HepG2 (cell line): ENCODE measurements around the gene NPAS2. TPM values are rescaled to one million over a fixed set of nuclear protein-coding genes. Genes with fewer than 3 reads are reported as not detected.

Experiments used
- CENPBD1 ChIP-seq: sonication (generic); formaldehyde crosslinking; IDR thresholded peaks from 2 replicates; pipeline ENCODE4 v1.8.0; 2022; ENCODE audit warnings: missing genetic modification reagents, low read depth, mild to moderate bottlenecking, borderline replicate concordance
- FLYWCH1 ChIP-seq: sonication (generic); formaldehyde crosslinking; IDR thresholded peaks from 2 replicates; pipeline ENCODE4 v1.8.1; 2023; ENCODE audit warnings: mild to moderate bottlenecking, missing genetic modification reagents
- FOXA1 ChIP-seq, 2 experiments: fragments of 450-650 bp in 1 of 2; sonication (generic) in 1 of 2; formaldehyde crosslinking in 1 of 2; IDR thresholded peaks; 2 replicates each; pipeline versions ENCODE4 v1.4.0 to v1.6.1; 2016 to 2020; ENCODE audit warnings: missing genetic modification reagents in 1 of 2
- FOXJ3 ChIP-seq: sonication (generic); formaldehyde crosslinking; IDR thresholded peaks from 2 replicates; pipeline ENCODE4 v1.4.0; 2020; ENCODE audit warnings: missing genetic modification reagents, mild to moderate bottlenecking, borderline replicate concordance
- GPN1 ChIP-seq: sonication (generic); formaldehyde crosslinking; IDR thresholded peaks from 2 replicates; pipeline ENCODE4 v1.5.1; 2020; ENCODE audit warnings: missing genetic modification reagents, borderline replicate concordance
- KDM5B ChIP-seq: sonication (generic); formaldehyde crosslinking; IDR thresholded peaks from 2 replicates; pipeline ENCODE4 v1.4.0; 2020; ENCODE audit warnings: missing genetic modification reagents, mild to moderate bottlenecking, borderline replicate concordance
- MYNN ChIP-seq: sonication (generic); formaldehyde crosslinking; IDR thresholded peaks from 2 replicates; pipeline ENCODE4 v1.4.0; 2020; ENCODE audit warnings: mild to moderate bottlenecking, low read depth, missing genetic modification reagents
- NR1H2 ChIP-seq: sonication (generic); formaldehyde crosslinking; IDR thresholded peaks from 2 replicates; pipeline ENCODE4 v1.8.1; 2022; ENCODE audit warnings: low read depth, missing genetic modification reagents, borderline replicate concordance
- PAF1 ChIP-seq: IDR thresholded peaks from 2 replicates; pipeline ENCODE4 v1.6.1; 2016; ENCODE audit warnings: missing genetic modification reagents, missing compliant biosample characterization
- POLR2A ChIP-seq, 2 experiments: IDR thresholded peaks; 2 replicates each; pipeline ENCODE4 v1.6.1; 2011; ENCODE audit warnings: low read depth in 2 of 2, low read length in 2 of 2, mild to moderate bottlenecking in 1 of 2, moderate library complexity in 1 of 2; ENCODE audit not compliant: insufficient read depth in 1 of 2
- RARA ChIP-seq: IDR thresholded peaks from 2 replicates; pipeline ENCODE4 v1.6.1; 2016; ENCODE audit warnings: missing genetic modification reagents, missing compliant biosample characterization
- RBM39 ChIP-seq: fragments of 200-400 bp; formaldehyde crosslinking; IDR thresholded peaks from one replicate; pipeline ENCODE4 v1.6.1; 2018; ENCODE audit warnings: antibody characterized with exemption, mild to moderate bottlenecking, low read depth, low read length; ENCODE audit not compliant: poor library complexity, severe bottlenecking
- RCOR2 ChIP-seq: IDR thresholded peaks from 2 replicates; pipeline ENCODE4 v1.6.1; 2016; ENCODE audit warnings: missing biosample characterization, missing genetic modification reagents
- SATB2 ChIP-seq: sonication (generic); formaldehyde crosslinking; IDR thresholded peaks from 2 replicates; pipeline ENCODE4 v1.5.0; 2020; ENCODE audit warnings: missing genetic modification reagents
- SP2 ChIP-seq: sonication (generic); formaldehyde crosslinking; IDR thresholded peaks from 2 replicates; pipeline ENCODE4 v1.5.1; 2020; ENCODE audit warnings: mild to moderate bottlenecking, missing genetic modification reagents
- TFE3 ChIP-seq: IDR thresholded peaks from 2 replicates; pipeline ENCODE4 v1.6.1; 2016
- ZBTB20 ChIP-seq: sonication (generic); formaldehyde crosslinking; IDR thresholded peaks from 2 replicates; pipeline ENCODE4 v1.8.1; 2023; ENCODE audit warnings: missing genetic modification reagents, low read depth, mild to moderate bottlenecking, borderline replicate concordance
- ZMYM4 ChIP-seq: sonication (generic); formaldehyde crosslinking; IDR thresholded peaks from 2 replicates; pipeline ENCODE4 v1.8.1; 2023; ENCODE audit warnings: mild to moderate bottlenecking, missing genetic modification reagents
- ZNF619 ChIP-seq: sonication (generic); formaldehyde crosslinking; IDR thresholded peaks from 2 replicates; pipeline ENCODE4 v1.4.0; 2020; ENCODE audit warnings: mild to moderate bottlenecking, missing genetic modification reagents
- ZNF792 ChIP-seq: IDR thresholded peaks from 2 replicates; pipeline ENCODE4 v1.6.1; 2016
- polyA plus RNA-seq, 8 experiments: library from polyadenylated mRNA; depleted of rRNA in 3 of 8; stranded (reverse) in 7 of 8; unstranded in 1 of 8; fragments of >200 nt; fragmentation: Illumina TruSeq in 4 of 8; extraction: Trizol in 4 of 8; gene quantifications; 2 replicates each; pipeline versions ENCODE4 v1.2.1 to v1.2.3, GENCODE V29; 2011 to 2016; ENCODE audit warnings: low read depth in 4 of 8, missing spikeins in 1 of 8, mixed read lengths in 1 of 8; ENCODE audit not compliant: insufficient read depth in 1 of 8
- total RNA-seq, 5 experiments: library from RNA; depleted of rRNA; stranded (reverse); fragments of >200 nt; fragmentation: Illumina TruSeq; extraction: Trizol; gene quantifications; 2 replicates each; pipeline ENCODE4 v1.2.3, GENCODE V29; 2016; ENCODE audit warnings: low read depth in 1 of 5
- TF ChIP-seq, protein P1 (sequence below): sonication (generic); formaldehyde crosslinking; IDR thresholded peaks from 2 replicates; pipeline ENCODE4 v1.9.0; 2021; ENCODE audit warnings: missing genetic modification reagents, mild to moderate bottlenecking, borderline replicate concordance
- TF ChIP-seq, protein P2 (sequence below): sonication (generic); formaldehyde crosslinking; IDR thresholded peaks from 2 replicates; pipeline ENCODE4 v1.4.0; 2020; ENCODE audit warnings: missing genetic modification reagents, borderline replicate concordance
- TF ChIP-seq, protein P3 (sequence below): sonication (generic); formaldehyde crosslinking; IDR thresholded peaks from 2 replicates; pipeline ENCODE4 v1.4.0; 2020; ENCODE audit warnings: missing genetic modification reagents; ENCODE audit errors: not compliant biosample characterization

Gene NPAS2
- total and polyA plus RNA-seq, 2 of the 13 experiments (the other 11 are each of a cell fraction or from before 2014, with no cell fraction given): 14.8 to 37.5 TPM

DNA sequence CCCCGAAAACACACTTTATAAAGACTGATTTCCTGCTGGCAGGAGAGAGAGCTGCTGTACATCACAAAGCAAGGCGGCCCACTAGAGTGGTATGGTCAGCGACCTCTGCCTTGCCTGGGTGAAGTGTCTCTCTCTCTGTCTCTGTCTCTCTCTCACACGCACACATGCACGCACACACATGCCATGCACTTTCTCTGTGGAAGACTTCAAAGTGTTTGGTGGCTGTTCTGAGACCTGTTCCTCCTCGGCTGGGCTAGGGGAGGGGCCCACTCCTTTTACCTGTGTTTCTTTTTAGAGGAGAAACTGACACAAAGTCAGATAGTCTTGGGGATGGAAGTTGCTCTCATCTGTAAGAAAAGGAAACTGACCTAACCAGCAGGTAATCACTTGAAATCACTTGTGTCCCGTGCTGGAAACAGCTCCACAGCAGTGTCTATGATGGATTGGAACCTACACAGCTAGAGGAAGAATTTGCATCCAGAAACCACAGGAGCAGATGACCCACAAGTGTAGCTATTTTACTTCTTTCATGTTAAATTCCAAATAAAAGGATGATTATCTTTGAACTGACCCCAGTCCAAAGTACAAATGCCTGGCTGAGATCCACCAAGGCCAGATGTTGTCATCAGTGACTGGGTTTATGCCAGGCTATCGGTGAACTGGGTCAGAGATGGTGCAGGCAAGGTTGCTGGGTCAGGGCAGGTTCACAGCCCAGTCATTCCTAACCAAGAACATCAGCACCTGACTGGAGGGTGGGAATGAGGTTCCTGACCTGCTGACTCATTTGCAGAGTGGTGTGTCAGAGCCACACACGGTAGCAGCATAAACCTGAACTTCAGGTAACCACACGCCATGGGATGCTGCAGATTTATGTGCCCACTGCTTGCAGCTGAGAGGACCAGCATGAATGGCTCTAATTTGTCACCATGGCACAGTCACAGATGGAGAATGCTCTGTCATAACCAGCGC is 63.0 kb downstream of the NPAS2 start (continued):
- TF ChIP-seq TFE3 (CRISPR knock-in tag): peak; percentile 90
- TF ChIP-seq RBM39: no peak
- TF ChIP-seq RARA (CRISPR knock-in tag): peak; percentile 100
- TF ChIP-seq, protein P1, sequence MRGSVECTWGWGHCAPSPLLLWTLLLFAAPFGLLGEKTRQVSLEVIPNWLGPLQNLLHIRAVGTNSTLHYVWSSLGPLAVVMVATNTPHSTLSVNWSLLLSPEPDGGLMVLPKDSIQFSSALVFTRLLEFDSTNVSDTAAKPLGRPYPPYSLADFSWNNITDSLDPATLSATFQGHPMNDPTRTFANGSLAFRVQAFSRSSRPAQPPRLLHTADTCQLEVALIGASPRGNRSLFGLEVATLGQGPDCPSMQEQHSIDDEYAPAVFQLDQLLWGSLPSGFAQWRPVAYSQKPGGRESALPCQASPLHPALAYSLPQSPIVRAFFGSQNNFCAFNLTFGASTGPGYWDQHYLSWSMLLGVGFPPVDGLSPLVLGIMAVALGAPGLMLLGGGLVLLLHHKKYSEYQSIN (CRISPR knock-in tag): no peak
- peak; percentile 19; the same call in 1 of the 2 replicates for TF ChIP-seq KDM5B (CRISPR knock-in tag)
- TF ChIP-seq FLYWCH1: no peak
- TF ChIP-seq ZMYM4 (CRISPR knock-in tag): peak; percentile 61; the same call in 1 of the 2 replicates
- TF ChIP-seq SATB2: no peak
- TF ChIP-seq, protein P2, sequence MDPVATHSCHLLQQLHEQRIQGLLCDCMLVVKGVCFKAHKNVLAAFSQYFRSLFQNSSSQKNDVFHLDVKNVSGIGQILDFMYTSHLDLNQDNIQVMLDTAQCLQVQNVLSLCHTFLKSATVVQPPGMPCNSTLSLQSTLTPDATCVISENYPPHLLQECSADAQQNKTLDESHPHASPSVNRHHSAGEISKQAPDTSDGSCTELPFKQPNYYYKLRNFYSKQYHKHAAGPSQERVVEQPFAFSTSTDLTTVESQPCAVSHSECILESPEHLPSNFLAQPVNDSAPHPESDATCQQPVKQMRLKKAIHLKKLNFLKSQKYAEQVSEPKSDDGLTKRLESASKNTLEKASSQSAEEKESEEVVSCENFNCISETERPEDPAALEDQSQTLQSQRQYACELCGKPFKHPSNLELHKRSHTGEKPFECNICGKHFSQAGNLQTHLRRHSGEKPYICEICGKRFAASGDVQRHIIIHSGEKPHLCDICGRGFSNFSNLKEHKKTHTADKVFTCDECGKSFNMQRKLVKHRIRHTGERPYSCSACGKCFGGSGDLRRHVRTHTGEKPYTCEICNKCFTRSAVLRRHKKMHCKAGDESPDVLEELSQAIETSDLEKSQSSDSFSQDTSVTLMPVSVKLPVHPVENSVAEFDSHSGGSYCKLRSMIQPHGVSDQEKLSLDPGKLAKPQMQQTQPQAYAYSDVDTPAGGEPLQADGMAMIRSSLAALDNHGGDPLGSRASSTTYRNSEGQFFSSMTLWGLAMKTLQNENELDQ (CRISPR knock-in tag): no peak
- peak in 1 of 2 experiments; percentile 33; a peak in 1 of 4 replicates for TF ChIP-seq POLR2A (IDR thresholded peaks at IDR 0.05; ENCODE audit: insufficient read depth in 1 of 2, low read depth in 2 of 2, low read length in 2 of 2)
- peak; percentile 39; the same call in 1 of the 2 replicates for TF ChIP-seq MYNN (CRISPR knock-in tag)
- TF ChIP-seq, protein P3, sequence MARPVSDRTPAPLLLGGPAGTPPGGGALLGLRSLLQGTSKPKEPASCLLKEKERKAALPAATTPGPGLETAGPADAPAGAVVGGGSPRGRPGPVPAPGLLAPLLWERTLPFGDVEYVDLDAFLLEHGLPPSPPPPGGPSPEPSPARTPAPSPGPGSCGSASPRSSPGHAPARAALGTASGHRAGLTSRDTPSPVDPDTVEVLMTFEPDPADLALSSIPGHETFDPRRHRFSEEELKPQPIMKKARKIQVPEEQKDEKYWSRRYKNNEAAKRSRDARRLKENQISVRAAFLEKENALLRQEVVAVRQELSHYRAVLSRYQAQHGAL (CRISPR knock-in tag): no peak
- no peak for TF ChIP-seq FOXJ3 (CRISPR knock-in tag)
- no peak for TF ChIP-seq GPN1 (CRISPR knock-in tag)
- no peak for TF ChIP-seq ZNF619 (CRISPR knock-in tag)
- peak; percentile 87 for TF ChIP-seq ZNF792
- TF ChIP-seq ZBTB20: peak; percentile 98
- no peak for TF ChIP-seq FOXA1 (IDR thresholded peaks at IDR 0.05)
- no peak for TF ChIP-seq FOXA1 (CRISPR knock-in tag; IDR thresholded peaks at IDR 0.05)
- no peak for TF ChIP-seq CENPBD1 (CRISPR knock-in tag)
- peak; percentile 96 for TF ChIP-seq RCOR2 (CRISPR knock-in tag)
- TF ChIP-seq NR1H2 (CRISPR knock-in tag): no peak
- TF ChIP-seq SP2 (CRISPR knock-in tag): no peak
- no peak for TF ChIP-seq PAF1 (CRISPR knock-in tag)
